Effector CD4-positive, alpha-beta T cell (primary cell): ENCODE data around the gene TFEB.

Experiments
- DNase-seq: peaks from one replicate; pipeline ENCODE4 v3.0.0-alpha.2; 2020

Gene TFEB

GRCh38 chr6:41763470-41763869 lies 28.1 kb upstream of the TFEB start:
- DNase-seq: no peak

- DNase-seq: no peak
Measured at GRCh38 chr6:41759905-41760579, 24.6 kb upstream of the TFEB start.

- no peak for DNase-seq
Measured at GRCh38 chr6:41759106-41759904, 23.9 kb upstream of the TFEB start.

GRCh38 chr6:41758641-41759035 lies 23.2 kb upstream of the TFEB start:
- no peak for DNase-seq

GRCh38 chr6:41757931-41758640 lies 22.7 kb upstream of the TFEB start:
- DNase-seq: no peak

- DNase-seq: no peak
Measured at GRCh38 chr6:41757271-41757670, 21.9 kb upstream of the TFEB start.

- no peak for DNase-seq
Measured at GRCh38 chr6:41756354-41756753, 20.9 kb upstream of the TFEB start.

- no peak for DNase-seq
Measured at GRCh38 chr6:41755895-41756294, 20.5 kb upstream of the TFEB start.

- DNase-seq: no peak
Measured at GRCh38 chr6:41750374-41750773, 15.0 kb upstream of the TFEB start.

GRCh38 chr6:41748542-41748941 lies 13.1 kb upstream of the TFEB start:
- DNase-seq: no peak

- no peak for DNase-seq
Measured at GRCh38 chr6:41748102-41748477, 12.7 kb upstream of the TFEB start.

- no peak for DNase-seq
Measured at GRCh38 chr6:41747256-41748101, 12.1 kb upstream of the TFEB start, which contains the start of gene PGC. TSS of gene PGC (minus strand) at chr6:41747397. CDS start at chr6:41747334, 63 bp downstream.

- no peak for DNase-seq
Measured at GRCh38 chr6:41746107-41746506, 10.7 kb upstream of the TFEB start.

GRCh38 chr6:41744236-41744787 lies 8.9 kb upstream of the TFEB start:
- no peak for DNase-seq

- DNase-seq: no peak
Measured at GRCh38 chr6:41743406-41744235, 8.2 kb upstream of the TFEB start.

- no peak for DNase-seq
Measured at GRCh38 chr6:41741625-41742490, 6.5 kb upstream of the TFEB start.

- no peak for DNase-seq
Measured at GRCh38 chr6:41740366-41741162, 5.2 kb upstream of the TFEB start.

- no peak for DNase-seq
Measured at GRCh38 chr6:41739041-41739440, 3.6 kb upstream of the TFEB start.

GRCh38 chr6:41737591-41738130 lies 2.3 kb upstream of the TFEB start:
- DNase-seq: no peak
